NCI-H748 (cell line): Measurements from ENCODE around the gene SPOCK3.
"Not testable (repeated sequence)": the region's sequence is repeated elsewhere in the genome, so short reads cannot be mapped to it uniquely, and the experiment has no call there.

Experiments used
- DNase-seq: peaks from one replicate; lab custom pipeline; 2025; ENCODE audit not compliant: unreplicated experiment; lab: John Stamatoyannopoulos, UW

SPOCK3 gene

GRCh38 chr4:167234316-167234881, at the start of gene SPOCK3:
SPOCK3 (minus strand) TSS chr4:167234494.
- peak; percentile 75 for DNase-seq

- no peak for DNase-seq
Measured at GRCh38 chr4:167282171-167282864, 48.0 kb upstream of the SPOCK3 start.

GRCh38 chr4:167281545-167281944, 47.3 kb upstream of the SPOCK3 start:
- DNase-seq, result not testable (repeated sequence)

- no peak for DNase-seq
Measured at GRCh38 chr4:167274351-167274750, 40.1 kb upstream of the SPOCK3 start.

GRCh38 chr4:167265231-167265630, 30.9 kb upstream of the SPOCK3 start:
- DNase-seq, result peak; percentile 4

GRCh38 chr4:167248271-167248670, 14.0 kb upstream of the SPOCK3 start:
- no peak for DNase-seq

- DNase-seq, result no peak
Measured at GRCh38 chr4:167239627-167240026, 5.3 kb upstream of the SPOCK3 start.

GRCh38 chr4:167238226-167238625, 3.9 kb upstream of the SPOCK3 start:
- no peak for DNase-seq

- DNase-seq, result peak; percentile 45
Measured at GRCh38 chr4:167233685-167234315, 494 bp downstream of the SPOCK3 start.

GRCh38 chr4:167232805-167233684, 1.2 kb downstream of the SPOCK3 start:
- peak; percentile 42 for DNase-seq

- no peak for DNase-seq
Measured at GRCh38 chr4:167230744-167231143, 3.5 kb downstream of the SPOCK3 start.

GRCh38 chr4:167222099-167222498, 12.2 kb downstream of the SPOCK3 start:
- DNase-seq, result no peak

- DNase-seq, result no peak
Measured at GRCh38 chr4:167221084-167221483, 13.2 kb downstream of the SPOCK3 start.

- DNase-seq, result peak; percentile 78
Measured at GRCh38 chr4:167218022-167218608, 16.2 kb downstream of the SPOCK3 start.

- DNase-seq, result no peak
Measured at GRCh38 chr4:167216783-167217182, 17.5 kb downstream of the SPOCK3 start.

GRCh38 chr4:167210166-167210565, 24.1 kb downstream of the SPOCK3 start:
- DNase-seq, result no peak

- DNase-seq, result no peak
Measured at GRCh38 chr4:167196344-167197012, 37.8 kb downstream of the SPOCK3 start.

GRCh38 chr4:167190379-167190778, 43.9 kb downstream of the SPOCK3 start:
- no peak for DNase-seq

- DNase-seq, result peak; percentile 67
Measured at GRCh38 chr4:167185465-167185864, 48.8 kb downstream of the SPOCK3 start.

- DNase-seq, result no peak
Measured at GRCh38 chr4:167183036-167183435, 51.3 kb downstream of the SPOCK3 start.
